HG02571 (cell line): ENCODE results near the gene TMSB4X.
"Not testable (repeated sequence)": the region's sequence is repeated elsewhere in the genome, so short reads cannot be mapped to it uniquely, and the experiment has no call there.

Experiments used
- ATAC-seq: cut with Tn5 transposase; IDR thresholded peaks from one replicate; pipeline ENCODE4 v1.9.1; 2021; ENCODE audit warnings: mild to moderate bottlenecking, moderate library complexity; ENCODE audit not compliant: unreplicated experiment

The TMSB4X gene

DNA sequence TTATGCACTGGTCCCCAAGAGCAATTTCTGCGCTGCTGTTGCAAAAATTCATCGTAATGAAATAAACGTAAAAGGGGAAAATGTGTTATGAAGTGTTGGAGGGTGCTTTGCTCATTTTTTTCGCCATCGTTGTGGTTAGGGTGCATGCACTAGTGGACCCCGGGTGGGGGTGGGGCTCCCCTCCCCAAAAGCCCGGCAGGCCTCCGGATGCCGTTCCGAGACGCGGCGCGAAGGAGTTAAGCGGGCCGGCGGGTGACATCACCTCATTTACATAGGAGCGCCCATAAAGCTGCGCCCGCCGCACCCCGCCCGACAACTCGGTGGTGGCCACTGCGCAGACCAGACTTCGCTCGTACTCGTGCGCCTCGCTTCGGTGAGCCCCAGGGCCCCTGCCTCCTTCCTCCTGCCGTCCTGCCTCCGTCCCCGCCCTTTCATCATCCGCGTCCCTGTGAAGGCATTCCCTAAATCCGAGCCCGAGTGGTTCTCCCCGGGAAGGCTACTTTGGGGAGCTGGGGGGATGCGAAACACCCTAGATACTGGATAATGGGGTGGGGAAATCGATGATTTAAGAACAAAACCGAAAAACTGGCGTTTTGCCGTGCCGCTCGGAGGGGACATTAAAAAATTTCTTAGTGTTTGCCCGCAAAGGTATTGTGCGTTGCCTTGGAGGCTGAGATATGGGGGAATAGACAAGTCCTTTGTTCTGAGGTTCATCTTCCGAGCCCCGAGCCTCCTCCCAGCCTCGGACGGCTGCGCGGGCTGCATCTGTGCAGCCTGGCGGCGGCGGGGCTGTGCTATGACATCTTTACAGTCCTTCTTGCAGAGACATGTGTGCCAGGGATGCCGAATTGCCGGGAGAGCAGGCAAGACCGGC is at the start of gene TMSB4X:
TMSB4X (plus strand) TSS at position 315 of the 874 bp plus-strand sequence.
- peak; percentile 40 for ATAC-seq

GRCh38 chrX:12929701-12930100 is 45.2 kb upstream of the TMSB4X start:
- ATAC-seq, result no peak

DNA sequence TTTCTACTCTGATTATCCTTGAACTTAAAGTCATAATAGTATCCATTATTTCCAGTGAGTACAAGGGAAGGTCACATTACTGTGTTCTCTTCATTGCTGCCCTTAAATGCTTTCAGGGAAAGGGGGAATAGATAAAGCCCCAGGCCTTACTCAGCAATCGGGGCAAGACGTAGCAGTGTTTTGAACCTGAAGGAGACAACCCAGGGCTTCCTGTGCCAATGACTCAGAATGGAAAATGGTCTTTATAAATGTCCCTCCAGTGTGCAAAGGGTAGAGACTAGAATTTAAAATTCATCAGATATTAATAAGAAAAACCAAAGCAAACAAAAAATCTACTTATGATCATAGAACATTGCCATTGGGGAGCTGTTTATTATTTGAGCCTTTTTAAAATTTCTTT is 44.8 kb upstream of the TMSB4X start:
- no peak for ATAC-seq

- no peak for ATAC-seq
Measured at GRCh38 chrX:12932244-12932643, 42.7 kb upstream of the TMSB4X start.

- ATAC-seq, result no peak
Measured at GRCh38 chrX:12934850-12935249, 40.1 kb upstream of the TMSB4X start.

DNA sequence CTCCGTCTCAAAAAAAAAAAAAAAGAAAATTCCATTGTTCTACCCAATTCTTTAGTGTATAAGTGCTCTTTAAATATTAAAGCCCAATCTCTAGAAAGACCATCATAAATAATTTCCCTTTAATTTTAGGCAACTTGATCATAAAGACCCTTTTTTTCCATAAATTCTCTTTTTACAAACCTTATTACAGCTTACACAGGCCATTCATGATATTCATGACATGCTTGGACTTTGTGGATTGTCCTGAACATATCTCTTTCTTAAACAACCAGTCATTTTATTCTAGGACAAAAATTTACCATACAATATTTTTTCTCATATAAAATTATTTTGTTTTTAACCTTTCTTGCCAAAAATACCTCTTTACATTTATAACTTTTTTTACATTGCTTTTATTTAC is 38.0 kb upstream of the TMSB4X start:
- no peak for ATAC-seq

- ATAC-seq, result not testable (repeated sequence)
Measured at GRCh38 chrX:12940471-12940870, 34.4 kb upstream of the TMSB4X start.

DNA sequence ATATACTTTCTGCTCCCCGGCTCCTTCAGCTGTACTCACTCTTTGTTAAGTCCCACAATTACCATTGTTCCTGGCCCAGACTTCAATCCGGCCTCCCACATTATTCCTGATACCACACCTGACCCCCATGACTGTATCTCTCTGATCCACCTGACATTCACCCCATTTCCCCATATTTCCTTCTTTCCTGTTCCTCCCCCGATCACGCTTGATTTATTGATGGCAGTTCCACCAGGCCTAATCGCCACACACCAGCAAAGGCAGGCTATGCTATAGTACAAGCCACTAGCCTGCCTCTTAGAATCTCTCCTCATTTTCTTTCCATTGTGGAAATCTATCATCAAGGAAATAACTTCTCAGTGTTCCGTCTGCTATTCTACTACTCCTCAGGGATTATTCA is 31.3 kb upstream of the TMSB4X start:
- ATAC-seq, result not testable (repeated sequence)

GRCh38 chrX:12944452-12944851 is 30.5 kb upstream of the TMSB4X start:
- not testable (repeated sequence) for ATAC-seq

DNA sequence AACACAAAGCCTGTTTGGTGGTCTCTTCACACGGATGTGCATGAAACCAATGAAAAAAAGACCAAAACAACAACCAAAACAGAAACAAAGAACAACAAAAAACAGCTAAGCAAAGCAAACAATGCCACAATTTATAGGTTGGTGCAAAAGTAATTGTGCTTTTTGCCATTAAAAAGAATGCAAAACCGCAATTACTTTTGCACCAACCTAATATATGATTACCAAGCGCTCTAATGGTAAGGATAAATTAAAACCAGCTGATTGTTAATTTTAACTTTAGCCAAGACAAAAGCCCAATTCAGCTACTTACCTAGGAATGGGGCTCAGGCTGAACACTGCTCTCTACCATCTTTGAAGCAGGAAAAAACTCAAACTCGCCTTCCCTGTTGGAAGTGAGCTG is 29.4 kb upstream of the TMSB4X start:
- ATAC-seq, result no peak

DNA sequence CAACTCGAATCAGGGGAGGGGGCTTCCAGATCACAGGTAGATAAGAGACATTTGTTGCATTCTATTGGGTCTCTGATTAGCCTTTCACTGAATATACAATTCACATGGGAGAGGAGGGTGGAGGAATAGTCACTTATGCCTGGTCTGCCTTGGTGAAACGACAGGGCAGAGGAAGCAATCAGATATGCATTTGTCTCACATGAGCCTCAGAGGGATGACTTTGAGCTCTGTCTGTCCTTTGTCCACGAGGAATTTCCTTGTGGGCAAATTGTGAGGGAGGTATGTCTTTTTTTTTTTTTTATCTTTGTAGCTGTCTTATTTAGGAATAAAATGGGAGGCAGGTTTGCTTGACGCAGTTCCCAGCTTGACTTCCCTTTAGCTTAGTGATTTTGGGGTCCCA is 28.5 kb upstream of the TMSB4X start:
- ATAC-seq, result no peak

DNA sequence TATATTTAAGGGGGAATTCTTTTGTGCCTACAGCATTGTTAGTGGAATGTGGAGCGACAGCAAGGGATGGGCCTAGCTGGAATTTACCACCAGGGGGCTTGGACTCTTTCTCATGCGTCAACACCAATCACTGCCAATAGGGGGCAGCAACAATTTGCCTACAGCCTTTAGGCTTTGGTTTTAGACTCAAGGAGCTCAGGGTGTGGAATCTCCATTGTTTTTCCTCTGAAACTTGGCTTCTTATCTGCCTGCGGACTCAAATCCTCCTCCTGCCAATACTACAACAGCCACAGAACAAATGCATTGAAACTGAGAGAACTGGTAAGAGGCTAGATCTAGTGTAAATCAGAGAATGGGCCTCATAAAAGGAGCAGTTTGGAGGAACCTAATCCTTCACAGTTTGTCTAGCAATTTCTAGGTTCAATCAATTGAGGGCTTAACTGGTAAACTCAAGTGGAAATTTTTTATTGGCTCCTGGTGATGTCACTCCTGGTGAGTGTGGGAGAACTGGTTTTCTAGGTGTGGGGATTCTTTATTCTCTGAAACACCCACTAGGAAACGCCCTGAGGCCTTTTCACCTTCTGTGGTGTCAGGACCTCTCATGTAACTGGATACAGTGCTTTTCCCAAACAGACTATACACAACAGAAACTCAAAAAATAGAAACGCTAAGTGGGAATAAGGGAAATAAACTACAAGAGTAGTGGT is 27.9 kb upstream of the TMSB4X start:
- no peak for ATAC-seq

- no peak for ATAC-seq
Measured at GRCh38 chrX:12947545-12948235, 27.2 kb upstream of the TMSB4X start.

GRCh38 chrX:12948495-12948894 is 26.4 kb upstream of the TMSB4X start:
- ATAC-seq, result no peak

DNA sequence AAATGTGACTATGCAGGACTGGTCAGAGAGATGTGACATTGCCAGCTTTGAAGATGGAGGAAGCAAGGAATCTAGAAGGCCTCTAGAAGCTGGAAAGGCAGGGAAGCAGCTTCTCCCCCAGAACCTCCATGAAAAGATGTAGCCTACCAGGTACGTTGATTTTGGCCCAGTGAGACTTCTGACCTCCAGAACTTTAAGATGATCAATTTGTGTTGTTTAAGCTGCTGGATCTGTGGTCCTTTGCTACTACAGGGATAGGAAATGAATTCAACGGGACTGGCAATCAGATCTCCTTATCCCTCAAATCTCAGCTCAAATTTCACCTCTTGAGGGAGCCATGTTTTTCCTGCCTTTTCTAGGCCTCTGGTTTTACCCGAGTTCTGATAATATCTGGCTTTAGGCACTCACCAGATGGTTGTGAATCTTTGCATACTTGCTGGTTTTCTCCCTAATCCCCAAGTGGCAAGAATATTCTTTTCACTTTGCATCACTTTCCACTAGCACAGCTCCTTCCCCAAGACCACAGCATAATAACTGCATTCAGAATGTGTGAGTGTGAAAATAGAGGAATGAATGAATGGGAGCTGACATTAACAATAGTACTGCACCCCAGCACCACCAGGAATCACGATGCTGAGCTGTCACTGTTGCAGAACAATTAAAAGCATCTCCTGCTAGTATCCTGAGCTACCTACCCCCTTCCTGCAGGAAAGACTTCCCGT is 25.5 kb upstream of the TMSB4X start:
- no peak for ATAC-seq

GRCh38 chrX:12949927-12950656 is 24.8 kb upstream of the TMSB4X start:
- ATAC-seq, result peak; percentile 49

DNA sequence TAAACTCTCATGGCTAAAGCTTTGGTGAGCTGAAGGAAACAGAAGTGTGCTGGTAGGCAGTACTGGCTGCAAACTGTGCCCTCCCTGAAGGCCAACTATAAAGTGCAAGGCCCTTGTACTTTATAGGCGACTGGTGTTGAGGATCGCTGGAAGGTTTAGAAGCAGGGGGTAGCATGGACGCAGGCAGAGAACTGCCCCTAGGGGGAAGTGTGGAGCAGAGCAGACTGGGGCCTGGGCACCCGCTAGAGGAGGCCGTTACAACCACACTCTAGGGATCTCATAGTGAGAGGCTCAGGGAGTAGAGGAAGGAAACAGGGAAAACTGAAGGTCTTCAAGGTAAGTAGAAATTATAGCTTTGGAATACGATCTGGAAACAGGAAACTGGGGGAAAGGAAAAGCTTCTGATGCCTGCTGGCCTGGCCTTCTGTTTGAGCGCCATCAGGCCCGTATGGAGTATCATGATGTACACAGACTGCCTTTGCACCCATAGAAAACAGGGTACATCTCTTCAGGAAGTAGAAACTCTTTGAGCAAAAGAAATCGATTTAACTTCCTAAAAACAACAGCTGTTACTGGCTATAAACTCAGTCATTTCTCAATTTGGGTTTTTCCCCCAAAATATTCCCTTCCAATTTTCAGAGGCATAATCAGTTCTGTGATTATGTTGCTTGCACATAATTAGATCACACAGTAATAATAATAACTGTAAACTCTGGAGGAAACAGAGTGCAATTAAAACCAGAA is 23.9 kb upstream of the TMSB4X start:
- ATAC-seq, result peak; percentile 46

DNA sequence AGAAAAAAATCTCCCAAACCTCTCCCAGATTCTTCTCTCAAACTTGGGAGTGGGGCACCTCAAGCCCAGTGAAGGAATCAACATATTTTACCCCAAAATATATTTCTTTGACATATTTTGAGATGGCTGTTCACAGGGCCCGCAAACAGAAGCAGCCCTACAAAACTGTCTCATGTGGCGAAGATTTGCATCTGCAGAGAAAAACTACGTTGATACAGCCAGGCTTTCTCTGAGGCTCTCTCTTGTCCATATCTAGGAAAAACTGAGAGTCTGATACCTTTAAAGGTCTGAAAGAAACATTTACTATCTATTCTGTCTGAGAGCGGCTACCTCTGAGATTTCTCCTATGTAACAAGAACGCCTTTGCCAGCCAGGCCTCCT is 23.3 kb upstream of the TMSB4X start:
- no peak for ATAC-seq

GRCh38 chrX:12953420-12953819 is 21.5 kb upstream of the TMSB4X start:
- ATAC-seq, result no peak

DNA sequence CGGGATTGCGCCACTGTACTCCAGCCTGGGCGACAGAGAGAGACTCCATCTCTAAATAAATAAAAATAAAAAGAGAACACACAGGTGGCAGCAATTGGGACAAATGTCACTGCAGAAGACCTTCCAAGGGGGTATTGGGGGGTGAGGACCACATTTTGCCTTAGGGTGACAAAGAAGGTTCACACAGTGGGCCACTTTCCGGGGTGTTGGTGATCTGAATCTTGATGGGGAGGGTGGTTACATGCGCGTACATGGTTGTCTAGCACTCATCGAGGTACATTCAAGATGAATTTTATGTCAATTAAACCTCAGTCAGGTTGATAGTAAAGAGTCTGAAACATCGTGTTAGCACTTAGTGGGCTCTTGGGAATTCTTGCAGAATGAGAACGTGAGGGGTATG is 20.5 kb upstream of the TMSB4X start:
- no peak for ATAC-seq
